ENCODE results near the gene PAFAH1B2.
A peak's percentile ranks its signal among the peaks of the same experiment; 100 is the strongest.
"Not testable (repeated sequence)": the region's sequence is repeated elsewhere in the genome, so short reads cannot be mapped to it uniquely, and the experiment has no call there.

Gene PAFAH1B2

DNA sequence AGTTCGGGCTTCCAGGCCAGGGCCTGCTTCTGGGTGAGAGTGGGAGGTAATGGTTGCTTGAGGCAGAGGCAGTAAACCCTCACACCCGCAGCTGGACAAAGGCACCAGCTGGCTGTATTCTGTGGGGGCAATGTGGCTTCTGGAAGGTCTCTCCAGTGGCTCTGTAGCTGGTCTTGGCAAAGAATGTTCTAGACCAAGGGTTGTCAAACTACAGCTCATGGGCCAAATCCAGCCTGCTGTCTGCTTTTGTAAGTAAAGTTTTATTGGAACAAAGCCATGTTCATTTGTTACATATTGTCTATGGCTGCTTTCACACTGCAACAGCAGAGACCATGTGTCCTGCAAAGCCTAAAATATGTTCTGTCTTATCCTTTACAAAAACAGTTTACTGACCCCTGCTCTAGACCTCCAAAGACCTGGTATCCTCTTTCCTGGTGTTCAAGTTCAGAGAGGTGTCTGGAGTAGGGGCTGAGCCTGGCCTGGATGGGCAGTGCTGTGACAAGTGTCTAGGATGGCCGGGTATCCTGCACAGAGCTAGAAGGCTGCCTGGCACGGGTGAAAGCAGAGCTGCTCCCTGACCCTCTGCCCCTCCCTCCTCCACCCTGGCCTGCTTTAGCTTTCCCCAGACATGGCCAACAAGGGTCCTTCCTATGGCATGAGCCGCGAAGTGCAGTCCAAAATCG lies 58.4 kb downstream of the PAFAH1B2 start:
- DNase-seq (ENCODE audit: low read depth), result peak; percentile 31

DNA sequence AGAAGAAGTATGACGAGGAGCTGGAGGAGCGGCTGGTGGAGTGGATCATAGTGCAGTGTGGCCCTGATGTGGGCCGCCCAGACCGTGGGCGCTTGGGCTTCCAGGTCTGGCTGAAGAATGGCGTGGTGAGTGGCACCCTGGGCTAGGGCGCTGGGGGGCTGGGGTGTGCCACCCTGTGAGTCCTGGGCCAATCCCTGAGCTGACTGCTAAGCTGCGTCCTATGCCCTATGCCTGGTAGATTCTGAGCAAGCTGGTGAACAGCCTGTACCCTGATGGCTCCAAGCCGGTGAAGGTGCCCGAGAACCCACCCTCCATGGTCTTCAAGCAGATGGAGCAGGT lies 59.0 kb downstream of the PAFAH1B2 start:
- DNase-seq (ENCODE audit: low read depth), result no peak

DNA sequence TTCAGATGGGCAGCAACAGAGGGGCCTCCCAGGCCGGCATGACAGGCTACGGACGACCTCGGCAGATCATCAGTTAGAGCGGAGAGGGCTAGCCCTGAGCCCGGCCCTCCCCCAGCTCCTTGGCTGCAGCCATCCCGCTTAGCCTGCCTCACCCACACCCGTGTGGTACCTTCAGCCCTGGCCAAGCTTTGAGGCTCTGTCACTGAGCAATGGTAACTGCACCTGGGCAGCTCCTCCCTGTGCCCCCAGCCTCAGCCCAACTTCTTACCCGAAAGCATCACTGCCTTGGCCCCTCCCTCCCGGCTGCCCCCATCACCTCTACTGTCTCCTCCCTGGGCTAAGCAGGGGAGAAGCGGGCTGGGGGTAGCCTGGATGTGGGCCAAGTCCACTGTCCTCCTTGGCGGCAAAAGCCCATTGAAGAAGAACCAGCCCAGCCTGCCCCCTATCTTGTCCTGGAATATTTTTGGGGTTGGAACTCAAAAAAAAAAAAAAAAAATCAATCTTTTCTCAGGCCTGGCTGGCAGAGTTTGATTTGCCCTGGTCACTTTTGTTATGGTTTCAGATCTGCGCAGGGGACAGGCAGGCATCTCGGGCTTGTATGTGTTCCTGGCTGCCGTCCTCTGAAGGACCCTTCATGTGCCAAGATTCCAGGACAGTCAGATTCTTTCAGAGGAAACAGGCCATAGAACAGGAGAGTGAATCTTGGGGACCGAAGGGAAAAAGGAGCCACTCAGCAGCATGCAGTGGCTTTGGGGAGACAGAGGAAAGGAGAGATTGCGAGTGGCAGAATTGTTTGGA lies 60.4 kb downstream of the PAFAH1B2 start:
- DNase-seq (ENCODE audit: low read depth), result peak; percentile 14

DNA sequence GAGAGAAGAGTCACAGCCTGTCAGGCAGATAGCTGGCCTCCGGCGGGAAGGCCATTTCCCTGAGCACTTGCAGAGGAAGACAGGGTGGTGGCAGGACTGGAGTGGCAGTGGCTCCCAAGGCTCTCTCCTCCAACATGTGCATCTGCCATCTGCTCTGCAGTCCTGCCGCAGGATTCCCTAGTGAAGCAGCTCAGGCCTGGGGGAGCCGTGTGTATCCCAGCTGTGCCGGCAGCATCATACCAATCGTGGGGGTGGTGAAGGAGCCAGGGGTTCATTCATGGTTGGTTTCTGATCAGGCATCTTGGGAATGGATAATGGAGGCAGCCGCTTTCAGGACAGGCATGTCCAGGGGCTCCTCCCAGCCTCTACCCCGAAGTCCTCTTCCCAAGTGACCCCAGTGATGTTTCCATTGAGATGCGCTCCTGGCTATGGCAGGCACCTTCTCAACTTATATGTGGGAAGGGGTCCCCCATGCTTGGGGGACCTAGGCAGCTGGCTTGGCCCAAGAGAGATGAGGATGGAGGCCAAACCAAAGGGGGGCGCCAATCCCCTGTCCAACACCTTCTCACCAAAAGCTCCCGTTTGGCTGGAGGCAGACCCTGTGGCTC lies 61.2 kb downstream of the PAFAH1B2 start:
- peak; percentile 17 for DNase-seq (ENCODE audit: low read depth)

DNA sequence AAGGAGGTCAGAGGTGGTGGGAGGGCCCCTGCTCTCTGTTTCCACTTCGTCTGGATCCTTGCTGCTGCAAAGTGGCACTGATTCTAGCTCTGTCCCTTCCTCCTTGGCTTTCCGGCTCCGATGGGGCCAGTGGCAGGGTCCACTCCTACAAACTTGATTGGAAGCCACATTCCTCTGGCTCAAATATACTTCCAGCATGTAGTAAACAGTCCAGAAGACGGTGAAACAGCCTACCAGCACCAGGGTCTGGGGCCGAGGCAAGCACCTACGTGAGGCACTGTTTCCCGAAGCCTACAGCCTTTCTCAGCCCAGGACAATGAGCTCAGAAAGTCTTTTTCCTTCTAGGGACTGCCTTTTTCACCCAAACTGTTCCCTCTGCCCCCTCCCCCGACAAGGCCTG lies 62.0 kb downstream of the PAFAH1B2 start:
- peak; percentile 14 for DNase-seq (ENCODE audit: low read depth)

DNA sequence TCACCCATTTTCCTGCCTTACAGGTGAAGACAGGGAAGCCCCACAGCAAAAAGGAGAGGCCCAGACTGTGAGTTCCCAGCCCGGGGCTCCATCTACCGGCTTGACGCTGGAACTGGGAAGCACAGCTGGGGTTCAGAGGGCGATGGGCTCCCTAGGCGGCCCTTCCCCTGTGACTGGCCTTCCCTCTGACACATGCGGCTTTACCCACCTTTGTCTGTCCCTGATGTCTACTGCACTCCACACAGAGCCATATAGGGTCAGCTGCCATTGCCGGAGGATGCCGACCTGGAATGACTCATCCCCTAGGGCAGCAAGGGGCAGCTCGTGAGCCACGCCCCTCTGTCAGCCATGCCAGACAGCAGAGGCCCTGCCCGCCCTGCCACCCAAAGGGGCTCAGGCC lies 62.8 kb downstream of the PAFAH1B2 start:
- DNase-seq (ENCODE audit: low read depth), result peak; percentile 19

DNA sequence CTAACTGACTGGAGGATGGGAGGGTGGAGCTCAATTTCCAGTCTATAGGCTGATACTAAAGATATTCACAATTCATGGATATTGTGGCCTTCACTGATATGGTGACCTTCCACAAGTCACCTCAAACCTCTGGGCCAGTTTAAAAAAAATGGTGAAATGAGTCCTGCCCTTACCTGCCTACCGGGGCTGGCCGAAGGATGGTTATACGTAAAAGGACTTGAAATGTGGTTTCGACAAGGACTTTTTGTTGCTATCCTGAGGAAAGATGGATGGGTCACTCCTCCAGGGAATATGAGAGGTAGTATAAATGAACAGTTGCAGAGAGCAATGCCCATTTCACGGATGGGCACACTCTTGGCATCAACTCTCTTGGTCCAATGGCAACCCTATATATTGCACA lies 63.4 kb downstream of the PAFAH1B2 start:
- not testable (repeated sequence) for DNase-seq (ENCODE audit: low read depth)

DNA sequence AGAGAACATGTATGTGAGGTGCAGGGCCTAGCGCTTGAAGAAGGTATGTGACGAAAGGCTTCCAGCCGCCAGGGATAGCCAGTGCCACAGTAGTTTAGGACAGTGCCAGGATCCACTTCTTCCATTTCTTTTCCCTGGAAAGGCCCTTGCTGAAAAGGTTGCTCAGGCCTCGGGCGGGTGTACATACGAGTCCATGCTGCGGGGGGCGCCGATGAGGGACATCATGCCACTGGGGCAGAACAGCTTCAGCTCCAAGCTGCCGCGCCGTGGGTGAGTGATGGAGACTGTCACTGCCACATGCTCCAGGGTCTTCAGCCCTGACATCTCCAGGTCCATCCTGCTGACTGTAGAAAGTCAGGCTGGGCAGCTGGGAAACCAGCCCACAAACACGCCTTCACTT lies 64.6 kb downstream of the PAFAH1B2 start:
- DNase-seq (ENCODE audit: low read depth), result peak; percentile 51

DNA sequence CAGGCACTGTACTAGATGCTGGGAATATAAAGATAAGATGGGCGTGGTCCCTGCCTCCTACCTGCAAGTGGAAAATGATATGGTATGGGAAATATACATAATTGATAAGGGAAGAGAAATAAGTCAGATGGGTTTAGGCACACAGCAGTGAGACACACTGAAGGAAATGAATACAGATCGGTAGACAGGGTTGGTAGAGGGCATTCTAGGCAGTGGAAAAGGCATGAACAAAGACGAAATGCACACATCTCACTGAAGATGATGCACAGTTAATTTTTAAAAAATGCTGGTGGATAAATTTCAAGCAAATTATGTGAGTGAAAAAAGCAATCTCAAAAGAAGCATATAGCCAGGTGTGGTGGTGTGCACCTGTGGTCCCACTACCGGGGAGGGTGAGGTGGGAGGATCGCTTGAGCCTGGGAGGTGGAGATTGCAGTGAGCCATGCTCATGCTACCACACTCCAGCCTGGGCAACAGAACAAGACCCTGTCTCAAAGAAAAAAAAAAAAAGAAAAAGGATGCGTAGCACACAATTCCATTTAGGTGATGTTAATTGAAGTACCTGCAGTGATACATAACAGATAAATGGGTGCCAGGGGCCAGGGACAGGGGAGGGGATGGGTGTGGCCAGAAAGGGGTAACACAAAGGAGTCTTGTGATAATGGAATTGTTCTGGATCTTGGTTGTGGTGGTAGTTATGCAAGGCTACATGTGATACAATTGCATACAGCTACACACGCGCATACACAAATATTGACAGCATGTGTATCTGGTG lies 65.5 kb downstream of the PAFAH1B2 start:
- DNase-seq (ENCODE audit: low read depth), result peak; percentile 63

DNA sequence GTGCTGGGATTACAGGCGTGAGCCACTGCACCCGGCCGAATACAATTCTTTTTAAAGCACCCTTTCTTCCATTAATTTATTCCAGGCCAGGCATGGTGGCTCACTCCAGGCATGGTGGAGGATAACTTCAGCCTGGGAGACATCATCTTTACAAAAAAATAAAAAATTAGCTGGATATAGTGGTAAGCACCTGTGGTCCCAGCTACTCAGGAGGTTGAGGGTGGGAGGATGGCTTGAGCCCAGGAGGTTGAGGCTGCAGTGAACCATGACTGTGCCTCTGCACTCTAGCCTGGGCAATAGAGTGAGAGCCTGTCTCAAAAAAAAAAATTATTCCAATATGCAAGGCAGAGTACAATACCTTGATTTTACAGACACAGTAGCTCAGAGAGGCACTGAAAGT lies 66.5 kb downstream of the PAFAH1B2 start:
- DNase-seq (ENCODE audit: low read depth), result peak; percentile 35

DNA sequence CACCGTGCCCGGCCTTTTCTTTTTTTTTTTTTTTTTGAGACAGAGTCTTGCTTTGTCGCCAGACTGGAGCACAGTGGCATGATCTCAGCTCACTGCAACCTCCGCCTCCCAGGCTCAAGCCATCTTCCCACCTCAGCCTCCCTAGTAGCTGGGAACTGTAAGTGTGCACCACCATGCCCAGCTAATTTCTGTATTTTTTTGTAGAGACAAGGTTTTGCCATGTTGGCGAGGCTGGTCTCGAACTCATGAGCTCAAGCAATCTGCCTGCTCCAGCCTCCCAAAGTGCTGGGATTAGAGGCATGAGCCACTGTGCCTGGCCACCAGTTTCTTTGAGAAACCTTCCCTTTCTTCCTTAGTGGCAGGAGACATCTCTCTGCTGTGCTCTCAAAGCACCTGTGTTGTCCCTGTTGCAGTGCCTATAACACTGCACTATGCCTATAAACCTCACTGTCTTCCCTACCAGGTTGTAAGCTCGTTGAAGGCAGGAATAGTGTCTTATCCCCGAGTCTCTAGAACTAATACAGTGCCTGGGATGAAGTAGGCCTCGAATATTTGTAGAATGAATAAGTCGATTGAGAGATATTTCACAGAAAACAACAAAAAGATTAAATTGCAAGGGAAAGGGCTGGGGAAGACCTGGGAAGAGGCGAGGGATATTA lies 68.7 kb downstream of the PAFAH1B2 start:
- DNase-seq (ENCODE audit: low read depth), result no peak

DNA sequence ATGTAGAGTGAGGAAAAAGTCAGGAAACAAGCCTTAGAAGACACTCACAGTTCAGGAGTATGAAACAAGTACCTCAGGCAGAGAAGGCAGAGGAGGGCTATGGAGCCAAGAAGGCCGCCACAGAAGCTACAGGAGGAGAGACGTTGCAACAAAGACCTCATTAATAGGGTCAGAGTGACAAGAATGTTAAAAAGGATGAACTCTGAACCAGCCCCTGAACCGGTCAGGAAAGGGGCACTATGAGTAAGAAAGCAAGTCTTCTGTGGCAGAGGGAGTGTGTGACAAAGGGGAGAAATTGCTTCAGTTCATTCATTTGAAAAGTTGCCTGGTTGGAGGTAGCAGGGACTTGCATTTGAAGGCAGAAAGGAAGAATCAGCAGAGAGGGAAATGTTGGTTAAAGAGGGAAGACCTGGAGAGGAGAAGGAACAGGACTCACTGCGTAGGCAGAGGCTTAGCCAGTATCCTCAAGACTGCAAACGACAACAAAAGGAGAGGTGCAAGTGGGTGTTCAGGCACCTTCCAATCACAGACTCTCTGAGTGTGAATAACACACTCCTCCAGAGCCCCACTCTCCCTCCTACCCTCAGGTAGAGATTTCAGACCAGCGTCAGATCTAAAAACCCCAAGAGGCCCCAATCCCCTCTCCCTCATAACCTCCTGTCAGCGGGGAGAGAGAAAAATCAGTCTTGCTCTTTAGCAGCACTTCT lies 70.5 kb downstream of the PAFAH1B2 start:
- DNase-seq (ENCODE audit: low read depth), result no peak

DNA sequence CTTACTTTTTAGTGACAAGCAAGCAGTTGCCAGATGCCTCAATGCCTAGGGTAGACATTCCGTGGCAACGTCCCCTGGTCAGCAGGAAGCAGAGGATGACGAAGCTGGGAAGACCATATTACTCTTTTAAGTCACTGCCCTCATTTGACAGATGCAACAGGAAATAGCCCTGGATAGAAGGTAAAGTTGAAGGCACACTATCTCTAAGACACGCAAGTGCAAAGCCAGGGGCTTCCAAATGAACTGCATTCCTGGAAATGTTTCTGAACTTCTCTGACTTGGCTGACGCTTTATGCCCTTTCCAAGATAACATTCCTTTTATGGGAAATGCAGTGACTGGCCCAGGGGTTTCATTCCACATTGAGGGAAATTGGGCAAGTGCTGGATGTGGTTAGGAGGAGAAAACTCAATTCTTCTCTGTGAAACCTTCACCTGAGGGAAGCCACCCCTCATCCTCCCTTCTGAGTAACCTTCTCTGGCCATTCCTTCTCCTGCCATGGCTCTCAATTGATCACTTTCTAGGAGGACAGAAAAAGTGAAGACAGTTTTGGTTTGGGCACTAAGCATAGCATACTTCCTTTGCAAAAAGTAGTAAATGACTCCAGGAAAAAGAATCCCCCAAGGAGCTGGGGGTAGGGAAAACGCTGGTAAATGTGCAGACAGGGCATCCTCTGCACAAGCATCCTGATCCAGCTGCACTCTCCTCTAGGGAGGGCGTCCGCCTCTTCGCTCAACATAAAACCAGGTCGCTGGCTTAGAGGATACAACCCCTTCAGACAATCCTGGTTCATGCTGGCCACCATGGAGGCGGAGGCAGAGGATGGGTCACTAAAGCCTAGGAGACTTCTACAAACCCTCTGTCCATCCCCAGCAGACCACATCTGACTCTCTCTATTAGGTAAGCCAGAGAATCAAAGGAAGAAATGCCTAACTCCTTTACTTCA lies 73.3 kb downstream of the PAFAH1B2 start:
- peak; percentile 84 for DNase-seq (ENCODE audit: low read depth)

DNA sequence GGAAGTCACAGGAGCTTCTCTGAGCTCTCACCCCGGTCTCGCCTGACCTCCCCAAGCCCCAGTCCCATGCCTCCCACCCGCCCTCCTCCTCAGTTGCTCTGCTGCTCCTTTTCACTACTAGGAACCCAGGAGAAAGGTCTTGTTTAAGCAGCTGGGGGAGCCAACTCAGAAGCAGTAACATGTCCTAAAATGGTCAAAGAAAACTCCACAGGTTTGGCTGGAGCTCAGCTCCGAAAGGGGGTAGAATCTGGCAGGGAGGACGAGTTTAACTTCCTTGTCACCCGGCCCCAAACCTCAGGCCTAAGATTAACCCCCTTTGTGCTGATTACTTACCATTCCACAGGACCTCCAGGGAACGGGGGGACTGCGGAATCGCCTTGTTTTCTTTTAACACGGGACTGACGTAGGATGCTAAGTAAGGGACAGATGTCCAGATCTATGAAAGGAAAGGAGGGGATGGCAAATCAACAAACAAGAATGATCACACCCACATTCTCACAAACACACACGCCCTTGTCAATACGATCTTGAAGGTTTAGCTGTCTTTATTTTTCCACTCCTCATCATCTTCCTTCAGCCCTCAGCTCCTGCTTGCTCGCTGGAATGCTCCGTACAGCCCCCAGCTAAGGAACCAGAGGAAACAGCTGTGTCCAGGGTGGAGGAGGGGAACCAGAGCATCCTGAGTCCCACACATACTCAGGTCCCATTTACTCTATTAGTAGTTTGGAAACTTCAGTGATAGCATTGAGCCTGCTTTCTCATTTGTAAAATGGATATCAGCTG lies 74.2 kb downstream of the PAFAH1B2 start:
- peak; percentile 71 for DNase-seq (ENCODE audit: low read depth)

DNA sequence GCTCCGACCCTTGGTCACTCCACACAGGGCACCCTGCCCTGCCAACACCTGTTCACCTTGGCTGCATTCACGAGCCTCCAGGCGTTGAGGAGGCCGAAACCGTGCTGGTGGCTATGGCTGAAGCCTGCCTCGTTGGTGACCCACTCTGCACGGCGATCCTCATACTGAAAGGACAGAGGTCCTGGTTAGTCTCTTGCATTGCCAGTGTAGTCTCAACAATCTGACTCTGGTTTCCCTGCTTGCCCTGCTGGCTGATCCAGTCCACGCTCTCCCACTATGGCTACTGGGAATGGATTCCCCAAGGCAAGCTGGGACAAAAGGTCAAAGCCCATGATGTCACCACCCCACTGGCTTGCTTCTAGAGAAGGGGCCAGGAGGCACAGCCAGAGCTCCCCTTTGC lies 74.9 kb downstream of the PAFAH1B2 start:
- no peak for DNase-seq (ENCODE audit: low read depth)

DNA sequence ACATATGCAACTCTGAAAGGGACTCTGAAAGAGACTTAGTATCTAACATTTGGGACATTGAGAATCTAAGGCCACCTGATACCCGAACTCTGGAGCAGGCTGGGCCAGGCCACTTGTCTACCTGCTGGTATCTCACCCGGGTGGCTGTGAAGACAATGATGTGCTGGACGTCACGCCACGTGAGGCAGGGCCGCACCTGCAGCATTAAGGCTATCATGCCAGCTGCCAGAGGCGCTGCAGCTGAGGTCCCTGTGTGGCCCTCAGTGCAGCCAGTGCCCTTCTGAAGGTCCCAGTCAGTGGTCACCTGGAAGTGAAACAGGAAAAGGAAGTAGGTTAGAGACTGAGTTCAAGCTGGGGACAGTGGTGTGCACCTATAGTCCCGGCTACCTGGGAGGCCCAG lies 75.4 kb downstream of the PAFAH1B2 start:
- no peak for DNase-seq (ENCODE audit: low read depth)

DNA sequence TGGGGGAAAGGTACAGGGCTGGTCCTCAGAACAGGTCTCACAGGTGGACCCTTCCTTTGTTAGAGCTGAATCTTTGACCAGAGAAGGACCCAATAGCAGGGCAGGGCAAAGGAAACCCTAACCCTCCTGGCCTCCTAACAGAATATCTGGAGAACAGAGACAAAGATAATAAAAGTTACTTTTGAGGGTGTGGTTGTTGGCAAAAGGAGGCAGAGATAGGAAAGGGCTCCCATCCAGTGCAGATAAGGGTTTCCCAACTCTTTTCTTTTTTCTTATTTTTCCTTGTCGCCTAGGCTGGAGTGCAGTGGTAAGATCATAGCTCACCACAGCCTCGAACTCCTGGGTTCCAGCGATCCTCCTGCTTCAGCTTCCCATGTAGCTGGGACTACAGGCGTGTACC lies 75.9 kb downstream of the PAFAH1B2 start:
- no peak for DNase-seq (ENCODE audit: low read depth)

DNA sequence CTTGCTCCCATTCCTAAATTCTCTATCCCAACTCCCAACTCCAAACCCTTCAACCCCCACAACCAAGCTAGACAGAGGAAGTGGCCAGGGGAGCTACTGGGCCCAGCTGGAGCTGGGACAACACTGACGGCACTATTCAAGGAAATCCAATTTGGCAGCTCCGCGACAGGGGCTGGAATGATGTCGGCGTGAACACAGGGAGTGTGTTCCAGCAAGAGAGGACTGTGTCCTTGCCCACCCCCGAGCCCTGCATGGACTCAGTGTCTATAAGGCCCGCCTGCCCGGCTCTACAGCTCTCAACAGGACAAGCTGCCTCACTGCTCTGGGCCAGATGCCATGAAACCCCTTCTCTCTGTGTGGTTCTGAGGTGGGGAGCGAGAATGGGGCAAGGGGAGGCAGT lies 76.5 kb downstream of the PAFAH1B2 start:
- no peak for DNase-seq (ENCODE audit: low read depth)

DNA sequence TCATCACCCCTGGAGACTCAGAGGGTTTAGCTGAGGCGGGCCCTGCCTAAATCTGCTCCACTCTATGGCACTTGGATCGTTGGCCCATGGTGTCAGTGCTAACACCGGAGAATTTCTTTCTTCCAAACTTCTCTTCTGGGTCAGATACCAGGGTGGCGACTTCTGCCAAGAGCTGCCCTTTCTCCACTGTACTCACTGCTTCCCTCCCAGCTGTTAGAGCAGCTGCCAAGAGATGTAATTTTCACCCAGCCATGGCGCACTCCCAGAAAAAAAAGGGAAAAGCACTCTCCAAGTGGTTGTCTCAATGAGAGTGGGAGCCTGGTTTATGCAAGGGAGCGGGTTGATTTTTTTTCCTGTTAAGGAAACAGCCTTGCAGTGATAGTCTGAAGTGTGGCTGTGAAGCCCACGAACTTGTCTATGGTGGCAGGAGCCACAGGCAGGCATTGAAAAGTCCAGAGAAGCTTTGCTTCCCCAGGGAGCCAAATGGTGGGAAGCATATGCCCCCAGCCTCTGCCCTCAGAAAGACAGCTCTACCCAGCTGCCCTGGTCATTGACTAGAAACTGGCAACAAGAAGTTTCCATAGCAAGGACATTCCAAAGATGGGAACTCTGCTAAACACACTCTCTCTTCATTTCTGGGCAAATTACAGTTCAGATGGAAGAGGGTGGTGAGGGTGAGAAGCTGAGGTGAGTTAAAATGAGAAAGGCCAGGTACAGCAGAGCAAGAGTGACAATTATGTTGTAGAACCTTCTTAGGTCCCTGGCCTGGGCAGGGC lies 77.1 kb downstream of the PAFAH1B2 start:
- no peak for DNase-seq (ENCODE audit: low read depth)

All from EH (cell line).